Spleen (tissue), 11 donors: ENCODE data around the gene PRSS12. TPM values are rescaled to one million over a fixed set of nuclear protein-coding genes. Genes with fewer than 3 reads are reported as not detected.

Source experiments
- DNase-seq: peaks from one replicate; pipeline ENCODE4 v3.0.0-alpha.2; 2020
- H3K27ac ChIP-seq, 8 donors: fragments of 200-600 bp; sonication (generic) in 7 of 8; 1 replicate in 4 of 8; 2 replicates in 4 of 8; pipeline versions ENCODE4 v1.5.0 to v1.8.0; 2016 to 2021; ENCODE audit warnings: inconsistent platforms in 4 of 8, mild to moderate bottlenecking in 4 of 8, moderate library complexity in 1 of 8
- H3K27me3 ChIP-seq, 7 donors: fragments of 200-600 bp; sonication (generic) in 6 of 7; replicated peaks in 1 of 7; 1 replicate in 4 of 7; 2 replicates in 3 of 7; pipeline versions ENCODE4 v1.5.0 to v1.8.0; 2016 to 2021; ENCODE audit warnings: inconsistent platforms in 3 of 7, mild to moderate bottlenecking in 1 of 7
- H3K36me3 ChIP-seq, 6 donors: fragments of 200-600 bp; sonication (generic) in 5 of 6; 1 replicate in 4 of 6; 2 replicates in 2 of 6; pipeline versions ENCODE4 v1.5.0 to v1.8.0; 2016 to 2021; ENCODE audit warnings: inconsistent platforms in 2 of 6
- H3K4me1 ChIP-seq, 6 donors: fragments of 200-600 bp; sonication (generic) in 5 of 6; 1 replicate in 3 of 6; 2 replicates in 3 of 6; pipeline versions ENCODE4 v1.5.0 to v1.8.0; 2016 to 2021; ENCODE audit warnings: inconsistent platforms in 3 of 6
- H3K4me3 ChIP-seq, 8 donors: fragments of 200-600 bp; sonication (generic) in 7 of 8; 1 replicate in 4 of 8; 2 replicates in 4 of 8; pipeline versions ENCODE4 v1.5.0 to v1.8.0; 2016 to 2021; ENCODE audit warnings: inconsistent platforms in 4 of 8, mild to moderate bottlenecking in 4 of 8, moderate library complexity in 2 of 8
- H3K9me3 ChIP-seq, 8 donors: fragments of 200-600 bp; sonication (generic) in 7 of 8; 1 replicate in 4 of 8; 2 replicates in 4 of 8; pipeline versions ENCODE4 v1.5.0 to v1.8.0; 2016 to 2021; ENCODE audit warnings: inconsistent platforms in 4 of 8
- POLR2A ChIP-seq, 3 donors: fragments of 450-650 bp; IDR thresholded peaks; one replicate each; pipeline ENCODE4 v1.5.1; 2017; ENCODE audit warnings: antibody characterized with exemption in 3 of 3, mild to moderate bottlenecking in 1 of 3
- POLR2AphosphoS5 ChIP-seq, 3 donors: sonication (generic); formaldehyde crosslinking; IDR thresholded peaks; one replicate each; pipeline ENCODE4 v1.5.1; 2017; ENCODE audit warnings: antibody characterized with exemption in 3 of 3
- WGBS, 5 donors: extraction: QIAGEN DNeasy Blood & Tissue Kit in 3 of 5; methylation state at CpG; one replicate each; pipeline versions ENCODE4 v1.1.5 to v1.1.7; 2013 to 2018; 5-methylcytosine and 5-hydroxymethylcytosine counted together
- intact Hi-C: fragments of 100-400 bp; cut with DNase I; formaldehyde crosslinking; loops from one replicate; pipeline ENCODE4 v1.15.0; 2023; ENCODE audit warnings: low total_unique reads
- polyA plus RNA-seq, 3 donors: library from polyadenylated mRNA; stranded (reverse); fragments of 200-250 nt; gene quantifications; one replicate each; pipeline ENCODE4 v1.2.1, GENCODE V29; 2013
- small RNA-seq, 4 donors: library from RNA; depleted of rRNA; stranded (forward); fragments of <200 nt; gene quantifications; one replicate each; pipeline ENCODE3, GENCODE V24; 2016
- total RNA-seq, 7 donors: library from RNA; depleted of rRNA in 3 of 7; stranded (reverse); fragments of >200 nt in 3 of 7; fragmentation: NEBNext Ultra II Directional in 4 of 7; extraction: Animal tissue kit (Norgen Biotek cat#: 25700) in 4 of 7; gene quantifications; one replicate each; pipeline versions ENCODE4 v1.1.0 to v1.2.1, GENCODE V29; 2016 to 2021
- TF ChIP-seq, protein P1 (sequence below), 11 experiments: fragments of 200-600 bp in 7 of 11; fragments of 450-650 bp in 4 of 11; sonication (generic) in 4 of 11; IDR thresholded peaks in 8 of 11; conservative IDR thresholded peaks in 3 of 11; 1 replicate in 7 of 11; 2 replicates in 4 of 11; pipeline versions ENCODE4 v1.4.0 to v1.8.0; 2016 to 2021; ENCODE audit warnings: antibody characterized with exemption in 11 of 11, inconsistent platforms in 4 of 11, mild to moderate bottlenecking in 1 of 11
- donor health status: healthy with polysubstance abuse.
- donor health status: DM: no; HTN: no; CAD: no; lungs with moderate emphysema.
- donor health status: DM: no; HTN: no; CAD: no.
- donor health status: Bipolar disorder and iron deficiency.
- donor health status: healthy.
- donor health status: DM: no; HTN: no; CAD: no.
- donor health status: DM: yes; HTN: yes; CAD: no.

Gene PRSS12
- total and polyA plus RNA-seq, 10 donors = 0.03 to 0.44 (median 0.10) TPM; not detected in 5

DNA sequence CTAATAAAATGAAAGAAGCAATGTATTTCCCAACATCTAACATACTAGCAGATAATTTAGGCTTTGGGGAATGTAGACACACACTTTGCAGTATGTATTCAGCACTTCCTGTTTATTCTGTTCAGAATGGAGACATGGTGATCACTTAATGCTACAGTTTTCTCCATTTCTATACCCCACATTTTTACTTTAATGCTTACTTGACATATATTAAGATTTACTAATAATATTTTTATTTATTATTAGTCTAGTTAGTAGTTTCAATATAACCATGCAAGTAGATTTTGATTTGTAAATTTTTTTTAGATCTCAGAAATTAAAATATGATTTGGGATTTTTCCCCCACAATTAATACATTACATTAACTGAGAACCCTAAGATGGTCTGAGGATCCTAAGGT, 98.4 kb downstream of the PRSS12 start:
- H3K36me3 ChIP-seq = no peaks in the 10 kb centered on the region
- H3K4me1 ChIP-seq = no peaks in the 10 kb centered on the region
- TF ChIP-seq, protein P1, sequence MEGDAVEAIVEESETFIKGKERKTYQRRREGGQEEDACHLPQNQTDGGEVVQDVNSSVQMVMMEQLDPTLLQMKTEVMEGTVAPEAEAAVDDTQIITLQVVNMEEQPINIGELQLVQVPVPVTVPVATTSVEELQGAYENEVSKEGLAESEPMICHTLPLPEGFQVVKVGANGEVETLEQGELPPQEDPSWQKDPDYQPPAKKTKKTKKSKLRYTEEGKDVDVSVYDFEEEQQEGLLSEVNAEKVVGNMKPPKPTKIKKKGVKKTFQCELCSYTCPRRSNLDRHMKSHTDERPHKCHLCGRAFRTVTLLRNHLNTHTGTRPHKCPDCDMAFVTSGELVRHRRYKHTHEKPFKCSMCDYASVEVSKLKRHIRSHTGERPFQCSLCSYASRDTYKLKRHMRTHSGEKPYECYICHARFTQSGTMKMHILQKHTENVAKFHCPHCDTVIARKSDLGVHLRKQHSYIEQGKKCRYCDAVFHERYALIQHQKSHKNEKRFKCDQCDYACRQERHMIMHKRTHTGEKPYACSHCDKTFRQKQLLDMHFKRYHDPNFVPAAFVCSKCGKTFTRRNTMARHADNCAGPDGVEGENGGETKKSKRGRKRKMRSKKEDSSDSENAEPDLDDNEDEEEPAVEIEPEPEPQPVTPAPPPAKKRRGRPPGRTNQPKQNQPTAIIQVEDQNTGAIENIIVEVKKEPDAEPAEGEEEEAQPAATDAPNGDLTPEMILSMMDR (IDR thresholded peaks at IDR 0.05 in 8 of 11, conservative IDR thresholded peaks at IDR 0.05 in 3 of 11) = no peak
- no peak for TF ChIP-seq POLR2AphosphoS5 (IDR thresholded peaks at IDR 0.05)
- no peak for TF ChIP-seq POLR2A (IDR thresholded peaks at IDR 0.05)
- H3K4me3 ChIP-seq = no peak overlapping the region
- intact Hi-C loops = no loop called here
- no peak overlapping the region for H3K27ac ChIP-seq
- H3K27me3 ChIP-seq = no peaks in the 10 kb centered on the region
- peaks cover 0 to 10% (median 0%) of the 10 kb centered on the region in 8 donors for H3K9me3 ChIP-seq
- DNase-seq = no peak

DNA sequence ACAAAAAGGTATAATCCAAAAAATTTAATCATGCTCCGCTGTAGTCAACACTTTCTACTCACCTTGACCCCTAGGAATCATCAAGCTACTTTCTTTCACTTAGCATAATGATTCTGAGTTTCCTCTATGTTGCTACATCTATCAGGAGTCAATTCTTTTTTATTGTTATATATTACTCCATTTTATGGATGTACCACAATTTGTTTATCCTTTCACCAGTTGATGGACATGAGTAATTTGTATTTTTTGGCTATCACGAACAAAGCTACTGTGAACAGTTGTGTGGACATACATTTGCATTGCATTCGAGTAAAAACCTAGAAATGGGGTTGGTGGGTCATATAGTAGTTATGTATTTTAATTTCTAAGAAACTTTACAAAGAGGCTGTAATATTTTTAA, 102.9 kb downstream of the PRSS12 start:
- no peak for TF ChIP-seq POLR2AphosphoS5 (IDR thresholded peaks at IDR 0.05)
- TF ChIP-seq, protein P1 (IDR thresholded peaks at IDR 0.05 in 8 of 11, conservative IDR thresholded peaks at IDR 0.05 in 3 of 11) = no peak
- no peak overlapping the region for H3K27ac ChIP-seq
- no peaks in the 10 kb centered on the region for H3K27me3 ChIP-seq
- intact Hi-C loops = no loop called here
- H3K4me3 ChIP-seq = no peak overlapping the region
- H3K36me3 ChIP-seq = no peaks in the 10 kb centered on the region
- WGBS, 5 donors = 81 to 91% (median 89%) methylated on average over 3 of the region's 3 CpGs
- peaks cover 0 to 10% (median 0%) of the 10 kb centered on the region in 8 donors for H3K9me3 ChIP-seq
- DNase-seq = no peak
- H3K4me1 ChIP-seq = no peaks in the 10 kb centered on the region

GRCh38 chr4:118237531-118237930, 115.3 kb downstream of the PRSS12 start:
- H3K4me3 ChIP-seq = no peak overlapping the region
- no peak for DNase-seq
- H3K36me3 ChIP-seq = no peaks in the 10 kb centered on the region
- TF ChIP-seq POLR2AphosphoS5 (IDR thresholded peaks at IDR 0.05) = no peak
- TF ChIP-seq, protein P1 (IDR thresholded peaks at IDR 0.05 in 8 of 11, conservative IDR thresholded peaks at IDR 0.05 in 3 of 11) = no peak
- no peak for TF ChIP-seq POLR2A (IDR thresholded peaks at IDR 0.05)
- WGBS, 5 donors = 73 to 88% (median 78%) methylated on average over 2 of the region's 2 CpGs
- no peaks in the 10 kb centered on the region for H3K9me3 ChIP-seq
- no peaks in the 10 kb centered on the region for H3K27me3 ChIP-seq
- H3K27ac ChIP-seq = no peak overlapping the region
- intact Hi-C loops = no loop called here
- H3K4me1 ChIP-seq = no peaks in the 10 kb centered on the region

GRCh38 chr4:118235566-118236120, 117.2 kb downstream of the PRSS12 start:
- no peak overlapping the region for H3K27ac ChIP-seq
- WGBS, 5 donors = 89 to 96% (median 95%) methylated on average over 1 of the region's 1 CpG
- TF ChIP-seq POLR2A (IDR thresholded peaks at IDR 0.05) = no peak
- no peak for TF ChIP-seq POLR2AphosphoS5 (IDR thresholded peaks at IDR 0.05)
- TF ChIP-seq, protein P1 (IDR thresholded peaks at IDR 0.05 in 8 of 11, conservative IDR thresholded peaks at IDR 0.05 in 3 of 11) = no peak
- H3K4me3 ChIP-seq = no peak overlapping the region
- intact Hi-C loops = no loop called here
- DNase-seq = no peak
- H3K4me1 ChIP-seq = no peaks in the 10 kb centered on the region
- H3K27me3 ChIP-seq = no peaks in the 10 kb centered on the region
- H3K36me3 ChIP-seq = no peaks in the 10 kb centered on the region
- H3K9me3 ChIP-seq = no peaks in the 10 kb centered on the region

Small RNAs within 50 kb of the gene (small RNA-seq; reads per million reads assigned to genes)
- 0 reads per million in 4 donors for gene SNORA24
